Stimulated activated naive CD4-positive, alpha-beta T cell treated with Interleukin-2 at 50 U/mL for 16 hours (primary cell): Measurements from ENCODE around the gene TMEM19.
A peak's percentile ranks its signal among the peaks of the same experiment; 100 is the strongest.

ENCODE experiments used
- DNase-seq: peaks from one replicate; lab custom pipeline; 2025; lab: John Stamatoyannopoulos, UW

TMEM19 gene

DNA sequence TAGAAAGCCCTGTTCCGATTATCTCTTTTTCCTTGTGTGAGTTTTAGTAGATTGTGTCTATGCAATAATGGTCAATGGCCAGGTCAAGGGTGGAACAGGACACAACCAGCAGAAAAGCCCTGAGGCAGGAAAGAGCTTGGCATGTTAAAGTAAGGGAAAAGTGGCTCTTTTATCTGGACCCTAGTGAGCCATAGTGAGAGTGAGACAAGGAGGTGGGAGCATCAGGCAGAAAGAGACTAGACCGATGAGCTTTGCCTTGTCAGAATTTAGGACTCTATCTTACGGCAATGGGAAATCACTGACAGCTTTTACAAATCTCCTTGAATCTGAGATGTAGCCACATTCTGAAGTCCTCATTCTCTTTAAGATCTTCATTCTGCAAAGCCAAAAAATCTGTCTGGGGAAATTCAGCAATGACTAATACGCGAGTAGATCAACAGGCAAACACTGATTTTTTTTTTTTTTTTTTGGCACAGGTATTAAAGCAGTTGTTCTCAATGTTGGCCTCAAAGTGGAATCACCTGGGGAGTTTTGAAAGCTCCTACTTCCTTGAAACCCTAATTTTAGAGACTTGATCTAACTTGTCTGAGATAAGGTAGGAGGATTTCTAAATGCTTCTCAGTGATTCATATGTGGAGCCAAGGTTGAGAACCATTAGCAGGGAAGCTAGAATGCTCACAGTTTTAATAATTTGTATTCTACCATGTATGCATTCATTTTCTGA is 33.9 kb downstream of the TMEM19 start:
- DNase-seq = no peak

GRCh38 chr12:71721783-71722505 is 36.1 kb downstream of the TMEM19 start:
- DNase-seq = no peak

GRCh38 chr12:71725011-71725410 is 39.1 kb downstream of the TMEM19 start:
- no peak for DNase-seq

DNA sequence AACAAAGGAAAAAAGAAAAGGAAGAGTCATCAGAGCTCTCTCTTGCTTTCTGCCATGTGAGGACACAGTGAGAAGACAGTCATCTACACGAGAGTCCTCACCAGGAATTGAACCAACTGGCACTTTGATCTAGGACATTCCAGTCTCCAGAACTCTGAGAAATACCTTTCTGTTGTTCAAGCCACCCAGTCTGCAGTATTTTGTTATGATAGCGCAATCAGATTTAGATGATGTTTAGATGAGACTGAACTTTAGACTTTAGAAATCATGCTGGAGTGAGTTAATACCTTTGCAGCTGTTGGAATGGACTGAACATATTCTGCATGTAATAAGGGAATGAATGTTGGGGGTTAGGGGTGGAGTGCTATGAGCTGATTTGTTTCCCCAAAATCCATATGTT is 40.7 kb downstream of the TMEM19 start:
- no peak for DNase-seq

- DNase-seq = no peak
Measured at GRCh38 chr12:71727958-71728357, 42.1 kb downstream of the TMEM19 start.

- no peak for DNase-seq
Measured at GRCh38 chr12:71730936-71731335, 45.1 kb downstream of the TMEM19 start.

DNA sequence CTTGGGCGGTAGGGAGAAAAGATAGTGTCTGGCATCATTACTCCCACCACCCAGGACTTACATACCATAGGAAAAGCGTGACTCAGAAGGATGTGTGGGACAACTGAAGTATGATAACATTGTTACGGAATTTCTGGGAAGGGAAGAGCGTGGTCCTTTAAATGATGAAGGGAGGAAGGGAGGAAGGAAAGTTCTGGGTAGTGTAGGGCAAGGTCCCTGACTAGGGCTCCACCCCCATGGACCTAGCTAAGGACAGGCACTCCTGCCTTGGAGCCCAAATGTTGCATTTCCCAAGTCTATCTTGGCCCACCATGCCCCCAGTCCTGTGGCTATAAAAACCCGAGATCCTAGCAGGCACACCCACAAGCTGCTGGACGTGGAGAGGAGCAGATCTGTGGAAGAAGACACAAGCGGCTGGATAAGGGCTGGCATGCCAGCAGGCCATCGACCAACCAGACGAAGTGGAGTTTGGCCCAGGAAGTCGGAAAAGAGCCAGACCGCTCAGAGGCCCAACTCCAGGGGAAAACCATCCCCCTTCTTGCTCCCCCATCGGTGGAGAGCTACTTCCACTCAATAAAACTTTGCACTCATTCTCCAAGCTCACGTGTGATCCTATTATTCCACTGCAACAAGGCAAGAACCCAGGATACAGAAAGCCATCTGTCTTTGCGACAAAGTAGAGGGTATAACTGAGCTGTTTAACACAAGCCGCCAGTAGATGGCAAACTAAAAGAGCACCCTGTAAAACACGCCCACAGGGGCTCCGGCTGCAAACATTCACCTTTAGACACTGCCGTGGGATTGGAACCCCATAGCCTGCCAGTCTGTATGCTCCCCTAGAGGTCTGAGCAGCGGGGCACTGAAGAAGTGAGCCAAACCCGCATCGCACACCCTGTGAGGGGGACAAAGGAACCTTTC is 45.8 kb downstream of the TMEM19 start:
- no peak for DNase-seq

DNA sequence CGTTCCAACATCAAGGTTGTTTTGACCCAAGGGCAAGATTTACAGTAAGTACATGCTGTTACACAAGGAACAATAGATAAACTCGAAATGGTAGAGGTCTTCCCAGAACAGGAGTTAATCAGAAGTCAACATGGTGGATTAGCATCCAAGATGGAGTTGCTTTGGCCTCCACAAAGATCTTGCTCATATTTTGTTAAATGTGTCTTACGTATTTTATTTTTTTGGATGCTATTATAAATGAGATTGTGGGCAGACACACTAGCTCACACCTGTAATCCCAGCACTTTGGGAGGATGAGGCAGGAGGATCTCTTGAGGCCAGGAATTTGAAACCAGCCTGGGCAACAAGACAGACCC is 46.5 kb downstream of the TMEM19 start:
- no peak for DNase-seq

DNA sequence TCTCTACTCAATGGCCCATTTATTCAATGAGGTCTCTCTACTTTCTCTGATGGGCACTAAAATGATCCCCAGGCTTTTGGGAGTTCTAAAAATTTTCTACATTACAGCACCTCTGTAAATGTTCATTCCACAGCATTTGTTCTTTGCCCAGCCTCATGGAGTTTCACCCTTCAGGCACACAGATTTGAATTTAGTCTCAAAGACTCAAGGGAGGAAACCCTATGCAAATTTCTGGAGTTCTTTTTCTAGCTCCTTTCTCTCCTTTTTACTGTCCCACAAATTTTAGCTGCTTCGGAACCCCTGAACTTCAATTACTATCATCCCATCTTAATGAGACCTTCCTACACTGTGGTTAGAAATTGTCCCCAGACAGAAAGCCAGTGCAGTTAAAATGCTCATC is 51.3 kb downstream of the TMEM19 start:
- no peak for DNase-seq

DNA sequence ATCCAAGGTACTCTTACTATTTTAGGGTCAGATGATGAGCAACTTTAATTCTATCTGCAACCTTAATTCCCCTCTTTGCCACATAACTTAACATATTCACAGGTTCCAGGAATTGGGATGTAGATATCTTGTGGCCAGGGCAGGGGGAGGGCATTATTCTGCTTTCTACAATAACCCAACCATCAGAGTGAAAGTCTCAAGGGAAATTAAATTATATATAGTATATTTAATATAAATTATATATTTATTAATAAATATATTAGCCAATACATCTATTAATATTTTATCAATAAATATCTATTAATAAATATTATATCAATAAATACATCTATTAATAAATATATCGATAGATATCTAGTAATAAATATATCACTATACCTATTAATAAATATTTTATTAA is 57.1 kb downstream of the TMEM19 start:
- DNase-seq = no peak

DNA sequence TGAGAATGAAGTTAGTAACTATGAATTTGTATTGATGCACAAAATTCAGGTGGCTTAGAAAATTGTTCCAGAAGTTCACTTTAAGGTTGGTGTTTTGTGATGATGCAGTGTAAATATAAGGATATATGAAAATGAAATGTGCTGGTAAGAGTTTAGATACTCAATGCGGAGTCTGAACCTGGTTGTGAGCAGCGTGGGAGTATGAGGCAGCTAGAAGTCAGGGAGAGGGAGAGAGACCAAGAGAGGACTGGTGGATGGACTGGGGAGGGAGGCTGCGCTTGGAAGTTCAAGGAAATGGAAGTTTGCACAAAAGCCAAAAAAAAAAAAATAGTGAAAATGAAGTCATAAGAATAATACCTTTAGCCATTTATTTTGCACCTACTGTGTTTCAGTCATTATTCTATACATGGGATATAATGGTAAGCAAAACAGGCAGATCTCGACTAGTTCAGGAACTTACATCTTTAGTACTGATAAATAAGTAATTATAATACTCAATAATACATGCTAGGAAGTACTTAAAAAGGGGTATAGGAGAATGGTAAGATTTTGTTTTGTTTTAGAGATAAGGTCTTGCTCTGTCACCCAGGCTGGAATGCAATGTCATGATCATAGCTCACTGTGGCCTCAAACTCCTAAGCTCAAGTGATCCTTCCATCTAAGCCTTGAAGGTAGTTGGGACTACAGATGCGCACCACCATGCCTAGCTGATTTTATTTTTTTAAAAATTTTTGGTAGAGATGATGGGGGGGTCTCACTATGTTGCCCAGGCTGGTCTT is 58.8 kb downstream of the TMEM19 start:
- no peak for DNase-seq

DNA sequence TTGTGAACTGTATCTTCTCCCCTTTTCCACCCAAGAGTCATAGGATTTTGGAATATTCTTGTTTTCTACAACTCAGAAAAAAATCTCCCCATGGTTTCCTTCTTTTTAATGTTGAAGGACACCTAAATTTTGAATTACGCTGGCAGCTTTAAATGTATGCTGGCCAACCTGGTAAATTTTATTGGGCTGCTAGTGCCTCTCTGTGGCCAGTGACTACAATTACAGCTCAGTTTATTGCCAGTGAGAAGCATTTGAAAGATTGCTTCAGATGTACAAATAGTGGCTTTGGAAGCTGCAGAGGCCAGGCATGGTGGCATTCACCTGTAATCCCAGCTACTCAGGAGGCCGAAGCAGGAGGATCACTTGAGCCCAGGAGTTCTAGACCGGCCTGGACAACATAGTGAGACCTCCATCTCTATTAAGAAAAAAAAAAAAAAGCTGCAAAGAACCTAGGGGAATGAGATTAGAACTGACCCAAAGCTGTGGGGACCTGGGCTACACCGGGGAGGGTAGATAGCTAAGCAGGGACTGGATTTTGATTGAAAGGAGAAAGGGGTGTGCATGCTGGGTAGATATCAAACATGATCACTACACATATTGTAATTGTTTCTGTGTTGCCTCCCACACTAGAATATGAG is 61.2 kb downstream of the TMEM19 start:
- peak; percentile 20 for DNase-seq

DNA sequence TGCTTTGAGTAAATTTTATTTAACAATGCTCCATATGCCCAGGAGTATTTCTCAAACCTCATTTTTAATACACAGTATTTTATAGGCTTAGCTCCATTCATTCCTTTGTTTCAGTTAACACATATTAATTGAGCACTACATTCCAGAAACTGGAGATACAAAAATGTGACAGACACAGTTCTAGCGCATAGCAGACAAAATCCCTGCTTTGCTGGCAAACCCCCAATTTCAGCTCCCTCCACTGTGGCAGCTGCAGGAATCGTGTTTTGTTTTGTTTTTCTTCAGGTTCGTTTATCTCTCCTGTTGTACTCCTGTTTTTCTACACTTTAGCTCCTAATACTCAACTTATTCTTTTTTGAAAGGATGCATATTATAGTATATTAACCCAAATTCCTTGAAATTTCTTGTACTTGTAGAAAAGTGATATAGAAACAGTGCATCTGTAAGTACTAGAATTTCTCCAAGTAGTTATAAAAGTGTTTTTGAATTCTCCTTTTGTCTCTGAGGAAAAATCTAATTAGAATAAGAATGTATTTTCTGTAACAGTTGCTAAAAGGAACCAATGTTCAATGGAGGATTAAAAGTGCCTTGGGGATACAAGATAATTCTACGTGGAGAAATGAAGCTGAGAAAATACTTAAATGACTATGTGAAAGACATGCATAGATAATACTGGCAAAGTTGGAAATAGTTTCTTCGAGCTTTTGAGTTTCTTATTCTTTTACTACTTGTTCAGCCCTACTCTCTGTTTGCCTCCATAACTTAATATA is 62.4 kb downstream of the TMEM19 start:
- DNase-seq = no peak

- no peak for DNase-seq
Measured at GRCh38 chr12:71749666-71750065, 63.8 kb downstream of the TMEM19 start.

- no peak for DNase-seq
Measured at GRCh38 chr12:71752891-71753290, 67.0 kb downstream of the TMEM19 start.
